Heart left ventricle (tissue), 16 donors: ENCODE measurements around the gene DAPK2. TPM values are rescaled to one million over a fixed set of nuclear protein-coding genes. Genes with fewer than 3 reads are reported as not detected.
A peak's percentile ranks its signal among the peaks of the same experiment; 100 is the strongest.

Experiments
- ATAC-seq, 4 donors: fragments of 200-7000 bp; cut with Tn5 transposase; one replicate each; pipeline ENCODE4 v1.9.1; 2020 to 2022; ENCODE audit warnings: moderate library complexity in 4 of 4, mild to moderate bottlenecking in 3 of 4, moderate number of reproducible peaks in 1 of 4
- DNase-seq, 5 donors: peaks; one replicate each; pipeline ENCODE4 v3.0.0-alpha.2; 2020
- H3K27ac ChIP-seq, 12 donors: fragments of 200-600 bp; sonication (generic) in 4 of 12; one replicate each; pipeline versions ENCODE4 v1.5.0 to v1.8.0; 2016 to 2022; ENCODE audit warnings: mild to moderate bottlenecking in 2 of 12
- H3K27me3 ChIP-seq, 9 donors: fragments of 200-600 bp; sonication (generic) in 2 of 9; one replicate each; pipeline versions ENCODE4 v1.5.1 to v1.8.0; 2016 to 2022; ENCODE audit warnings: mild to moderate bottlenecking in 3 of 9
- H3K36me3 ChIP-seq, 9 donors: fragments of 200-600 bp; sonication (generic) in 2 of 9; one replicate each; pipeline versions ENCODE4 v1.5.0 to v1.8.0; 2018 to 2022; ENCODE audit warnings: mild to moderate bottlenecking in 2 of 9
- H3K4me1 ChIP-seq, 12 donors: fragments of 200-600 bp; sonication (generic) in 4 of 12; one replicate each; pipeline versions ENCODE4 v1.5.0 to v1.8.0; 2016 to 2022; ENCODE audit warnings: mild to moderate bottlenecking in 3 of 12
- H3K4me3 ChIP-seq, 12 donors: fragments of 200-600 bp; sonication (generic) in 4 of 12; one replicate each; pipeline versions ENCODE4 v1.5.0 to v1.8.0; 2017 to 2022; ENCODE audit warnings: mild to moderate bottlenecking in 9 of 12, moderate library complexity in 4 of 12
- H3K9me3 ChIP-seq, 12 donors: fragments of 200-600 bp; sonication (generic) in 4 of 12; one replicate each; pipeline versions ENCODE4 v1.5.0 to v1.8.0; 2016 to 2022; ENCODE audit warnings: mild to moderate bottlenecking in 1 of 12
- POLR2A ChIP-seq, 2 donors: fragments of 450-650 bp; IDR thresholded peaks; one replicate each; pipeline ENCODE4 v1.6.1; 2017; ENCODE audit warnings: antibody characterized with exemption in 2 of 2, mild to moderate bottlenecking in 2 of 2, moderate library complexity in 2 of 2
- WGBS, 4 donors: extraction: QIAGEN DNeasy Blood & Tissue Kit in 2 of 4; methylation state at CpG; one replicate each; pipeline versions ENCODE4 v1.1.5 to v1.1.7; 2013 to 2018; 5-methylcytosine and 5-hydroxymethylcytosine counted together
- intact Hi-C, 10 donors: fragments of 100-400 bp; cut with DNase I; formaldehyde crosslinking; loops; one replicate each; pipeline versions ENCODE4 v1.11.1 to v1.14.2; 2022
- polyA plus RNA-seq, 2 donors: library from polyadenylated mRNA; stranded (reverse); fragments of 200-250 nt; gene quantifications; one replicate each; pipeline ENCODE4 v1.2.3, GENCODE V29; 2013
- total RNA-seq, 9 donors: library from RNA; depleted of rRNA in 2 of 9; stranded (reverse); fragments of >200 nt in 2 of 9; fragmentation: NEBNext Ultra II Directional in 3 of 9; extraction: Animal tissue kit (Norgen Biotek cat#: 25700) in 3 of 9; gene quantifications; one replicate each; pipeline versions ENCODE4 v1.1.0 to v1.2.4, GENCODE V29; 2016 to 2023
- TF ChIP-seq, protein P1 (sequence below), 12 donors: fragments of 200-600 bp; sonication (generic) in 4 of 12; IDR thresholded peaks; one replicate each; pipeline versions ENCODE4 v1.5.0 to v1.8.0; 2018 to 2022; ENCODE audit warnings: antibody characterized with exemption in 12 of 12, mild to moderate bottlenecking in 5 of 12
- donor health status: ischemic (EF 13 %, LVEDD 7.1; RV severe dilation, severe dysfunction).
- donor health status: healthy with polysubstance abuse.
- donor health status: DM: no; HTN: yes; CAD: no.
- donor health status: DM: no; HTN: no; CAD: no.
- donor health status: ischemic (EF 25% LVEDD 6.9; RV normal size, moderate dysfunction).
- donor health status: ischemic (EF 25% LVEDD 5.7; RV mildly dilated, moderate dysfunction).
- donor health status: healthy.
- donor health status: DM: yes; HTN: yes; CAD: no.
- donor health status: ischemic (EF 35%, LVEDD 5.7; RV mildly dilated, moderate dysfunction).
- donor health status: nonischemic (EF 11% LVEDD 7.7; RV severe dilation, severe dysfunction).
- donor health status: DM: yes; HTN: yes; CAD: no.
- donor health status: PGD.
- donor health status: ischemic (EF 29% LVEDD 5.4; RV normal size, mild dysfunction).
- donor health status: nonischemic (EF 23%, LVEDD 6.1; RV moderate dilation, normal function).

The DAPK2 gene
- total and polyA plus RNA-seq, 11 donors, result 20.4 to 56.2 (median 26.4) TPM

- peak overlapping the region in 10 of 12 donors; percentile 7 to 70 (median 35) for H3K27ac ChIP-seq
- intact Hi-C loops, result loop anchor here in 5 of 10 donors (10.0 kb wide), 1 partner anchor 135 kb away; the partner anchor contains the start of gene DAPK2 (in 5 of the 5)
- peak; percentile 10 to 27 (median 17) for ATAC-seq
Observed at GRCh38 chr15:63909819-63910437, 136.4 kb downstream of the DAPK2 start.

GRCh38 chr15:63908991-63909390, 137.3 kb downstream of the DAPK2 start:
- Histone ChIP-seq H3K36me3 (peaks cover 0 to 16% (median 3%) of the 10 kb centered on the region in 9 donors), H3K27ac (no peak overlapping the region), H3K9me3 (no peaks in the 10 kb centered on the region), H3K27me3 (no peaks in the 10 kb centered on the region), H3K4me3 (no peak overlapping the region), H3K4me1 (peaks cover 0 to 38% (median 21%) of the 10 kb centered on the region in 12 donors)
- no peak for DNase-seq
- WGBS, 4 donors, result 54 to 69% (median 61%) methylated on average over 2 of the region's 2 CpGs
- intact Hi-C loops, result no loop called here
- no peak for ATAC-seq
- TF ChIP-seq POLR2A (IDR thresholded peaks at IDR 0.05), result no peak
- TF ChIP-seq, protein P1, sequence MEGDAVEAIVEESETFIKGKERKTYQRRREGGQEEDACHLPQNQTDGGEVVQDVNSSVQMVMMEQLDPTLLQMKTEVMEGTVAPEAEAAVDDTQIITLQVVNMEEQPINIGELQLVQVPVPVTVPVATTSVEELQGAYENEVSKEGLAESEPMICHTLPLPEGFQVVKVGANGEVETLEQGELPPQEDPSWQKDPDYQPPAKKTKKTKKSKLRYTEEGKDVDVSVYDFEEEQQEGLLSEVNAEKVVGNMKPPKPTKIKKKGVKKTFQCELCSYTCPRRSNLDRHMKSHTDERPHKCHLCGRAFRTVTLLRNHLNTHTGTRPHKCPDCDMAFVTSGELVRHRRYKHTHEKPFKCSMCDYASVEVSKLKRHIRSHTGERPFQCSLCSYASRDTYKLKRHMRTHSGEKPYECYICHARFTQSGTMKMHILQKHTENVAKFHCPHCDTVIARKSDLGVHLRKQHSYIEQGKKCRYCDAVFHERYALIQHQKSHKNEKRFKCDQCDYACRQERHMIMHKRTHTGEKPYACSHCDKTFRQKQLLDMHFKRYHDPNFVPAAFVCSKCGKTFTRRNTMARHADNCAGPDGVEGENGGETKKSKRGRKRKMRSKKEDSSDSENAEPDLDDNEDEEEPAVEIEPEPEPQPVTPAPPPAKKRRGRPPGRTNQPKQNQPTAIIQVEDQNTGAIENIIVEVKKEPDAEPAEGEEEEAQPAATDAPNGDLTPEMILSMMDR (IDR thresholded peaks at IDR 0.05), result no peak

More at GRCh38 chr15:63909819-63910437, 136.4 kb downstream of the DAPK2 start:
- Histone ChIP-seq H3K27me3 (no peaks in the 10 kb centered on the region), H3K36me3 (peaks cover 0 to 16% (median 3%) of the 10 kb centered on the region in 9 donors), H3K9me3 (no peaks in the 10 kb centered on the region), H3K4me3 (no peak overlapping the region), H3K4me1 (peaks cover 0 to 43% (median 22%) of the 10 kb centered on the region in 12 donors)
- no peak for DNase-seq
- 38 to 54% (median 39%) methylated on average over 10 of the region's 10 CpGs for WGBS, 4 donors
- TF ChIP-seq POLR2A (IDR thresholded peaks at IDR 0.05), result no peak
- TF ChIP-seq, protein P1 (IDR thresholded peaks at IDR 0.05), result no peak

- Histone ChIP-seq H3K9me3 (no peaks in the 10 kb centered on the region), H3K27me3 (no peaks in the 10 kb centered on the region), H3K27ac (no peak overlapping the region), H3K4me1 (peaks cover 0 to 38% (median 21%) of the 10 kb centered on the region in 12 donors), H3K4me3 (no peak overlapping the region), H3K36me3 (peaks cover 0 to 16% (median 3%) of the 10 kb centered on the region in 9 donors)
- ATAC-seq (no peak), DNase-seq (no peak)
- 92 to 98% (median 94%) methylated on average over 7 of the region's 7 CpGs for WGBS, 4 donors
- TF ChIP-seq, protein P1 (IDR thresholded peaks at IDR 0.05), result no peak
- no peak for TF ChIP-seq POLR2A (IDR thresholded peaks at IDR 0.05)
- intact Hi-C loops, result no loop called here
Observed at GRCh38 chr15:63908281-63908680, 138.0 kb downstream of the DAPK2 start.

- DNase-seq, result no peak
- Histone ChIP-seq H3K27ac (no peak overlapping the region), H3K4me1 (peaks cover 0 to 41% (median 21%) of the 10 kb centered on the region in 12 donors), H3K4me3 (no peak overlapping the region), H3K9me3 (no peaks in the 10 kb centered on the region), H3K27me3 (no peaks in the 10 kb centered on the region), H3K36me3 (peaks cover 0 to 16% (median 3%) of the 10 kb centered on the region in 9 donors)
- intact Hi-C loops, result no loop called here
- TF ChIP-seq POLR2A (IDR thresholded peaks at IDR 0.05), result no peak
- TF ChIP-seq, protein P1 (IDR thresholded peaks at IDR 0.05), result no peak
- no peak for ATAC-seq
- WGBS, 4 donors, result 90 to 93% (median 92%) methylated on average over 8 of the region's 8 CpGs
Observed at GRCh38 chr15:63907521-63907920, 138.8 kb downstream of the DAPK2 start.
